ENCODE data around the gene CLOCK. TPM values are rescaled to one million over a fixed set of nuclear protein-coding genes. Genes with fewer than 3 reads are reported as not detected.

The CLOCK gene
- total RNA-seq, 4 donors from 2014 or later, result 18.7 to 30.4 (median 27.0) TPM

DNA sequence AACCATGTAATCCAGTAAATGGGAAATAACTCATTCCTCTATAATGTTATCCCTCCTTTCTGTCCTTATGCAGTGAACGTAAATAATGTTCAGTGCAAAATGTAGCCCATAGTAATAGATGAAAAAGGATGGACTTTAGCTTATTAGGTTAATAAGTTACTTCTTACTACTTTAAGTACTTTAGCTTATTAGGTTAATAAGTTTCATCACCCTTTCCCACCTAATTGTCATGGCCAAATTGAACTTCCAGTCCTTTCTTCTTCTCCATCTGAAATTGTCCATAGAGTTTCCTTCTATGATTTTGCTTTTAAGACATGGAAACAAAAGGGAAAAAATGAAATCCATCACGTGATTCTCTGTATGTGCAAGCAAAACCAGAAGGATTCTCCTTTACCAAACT is 166.1 kb downstream of the CLOCK start:
- TF ChIP-seq, protein P1, sequence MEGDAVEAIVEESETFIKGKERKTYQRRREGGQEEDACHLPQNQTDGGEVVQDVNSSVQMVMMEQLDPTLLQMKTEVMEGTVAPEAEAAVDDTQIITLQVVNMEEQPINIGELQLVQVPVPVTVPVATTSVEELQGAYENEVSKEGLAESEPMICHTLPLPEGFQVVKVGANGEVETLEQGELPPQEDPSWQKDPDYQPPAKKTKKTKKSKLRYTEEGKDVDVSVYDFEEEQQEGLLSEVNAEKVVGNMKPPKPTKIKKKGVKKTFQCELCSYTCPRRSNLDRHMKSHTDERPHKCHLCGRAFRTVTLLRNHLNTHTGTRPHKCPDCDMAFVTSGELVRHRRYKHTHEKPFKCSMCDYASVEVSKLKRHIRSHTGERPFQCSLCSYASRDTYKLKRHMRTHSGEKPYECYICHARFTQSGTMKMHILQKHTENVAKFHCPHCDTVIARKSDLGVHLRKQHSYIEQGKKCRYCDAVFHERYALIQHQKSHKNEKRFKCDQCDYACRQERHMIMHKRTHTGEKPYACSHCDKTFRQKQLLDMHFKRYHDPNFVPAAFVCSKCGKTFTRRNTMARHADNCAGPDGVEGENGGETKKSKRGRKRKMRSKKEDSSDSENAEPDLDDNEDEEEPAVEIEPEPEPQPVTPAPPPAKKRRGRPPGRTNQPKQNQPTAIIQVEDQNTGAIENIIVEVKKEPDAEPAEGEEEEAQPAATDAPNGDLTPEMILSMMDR (IDR thresholded peaks at IDR 0.05), result no peak
- no peak for DNase-seq (ENCODE audit: low spot score)
- no peak for ATAC-seq (ENCODE audit: low FRiP score)

DNA sequence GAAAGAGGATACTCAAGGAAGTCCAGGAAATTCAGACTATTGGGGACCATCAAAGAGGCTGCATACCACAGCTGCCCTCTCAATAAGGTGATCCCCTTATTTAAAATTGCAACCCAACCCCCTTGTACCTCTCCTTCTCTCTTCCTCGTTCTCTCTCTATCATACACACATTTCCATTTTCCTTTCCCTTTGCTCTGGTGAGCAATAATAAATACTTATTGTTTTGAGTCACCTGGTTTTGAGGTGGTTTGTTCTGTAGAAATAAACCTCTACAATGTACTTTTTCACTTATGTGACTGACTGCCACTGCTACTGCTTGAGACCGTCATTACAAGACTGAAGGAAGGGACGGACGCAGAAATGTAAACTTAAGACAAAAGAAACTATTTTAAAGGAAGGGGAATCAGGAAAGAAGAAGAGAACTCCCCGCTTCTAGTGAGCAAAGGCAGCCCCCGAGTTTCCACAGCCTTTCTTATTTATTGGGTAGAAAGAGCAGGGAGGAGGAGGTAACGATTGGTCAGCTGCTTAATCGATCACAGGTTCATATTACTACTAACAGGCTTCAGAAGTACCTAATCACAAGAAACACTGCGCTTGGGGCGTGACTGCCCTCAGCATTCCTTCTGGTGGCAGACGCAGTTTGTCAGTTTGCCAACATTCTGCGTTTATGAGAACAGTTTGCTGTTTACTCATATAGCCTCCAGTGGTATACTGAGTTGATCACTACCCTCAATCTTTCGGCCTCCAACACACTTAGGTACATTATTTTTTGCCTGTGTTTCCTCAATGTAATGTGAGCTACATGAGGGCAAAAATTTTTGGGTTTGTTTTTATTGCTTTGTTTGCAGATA is 167.9 kb downstream of the CLOCK start:
- no peak for DNase-seq (ENCODE audit: low spot score)
- TF ChIP-seq, protein P1 (IDR thresholded peaks at IDR 0.05), result no peak
- ATAC-seq (ENCODE audit: low FRiP score), result no peak

Small RNA genes lying within 50 kb of the gene (small RNA-seq; reads per million reads assigned to genes)
- gene RF00019, result not detected

Other genes starting within 250 kb of the CLOCK start
- 10 to 100 TPM in 2 of 4 donors, 1 to 10 TPM in 2; 8.0 to 15.9 (median 9.9) TPM for gene SRD5A3, start 200.7 kb downstream of the CLOCK start, total RNA-seq
- gene TMEM165, start 151.0 kb downstream of the CLOCK start, total RNA-seq, result 100 to 1,000 TPM; 188 to 357 (median 243) TPM
- gene PDCL2, start 45.3 kb upstream of the CLOCK start, total RNA-seq, result not detected
- not detected for gene NMU, start 89.4 kb upstream of the CLOCK start, total RNA-seq

Data from omental fat pad (tissue), 4 donors.